ENCODE results near the gene CDC42BPG.

Gene CDC42BPG

DNA sequence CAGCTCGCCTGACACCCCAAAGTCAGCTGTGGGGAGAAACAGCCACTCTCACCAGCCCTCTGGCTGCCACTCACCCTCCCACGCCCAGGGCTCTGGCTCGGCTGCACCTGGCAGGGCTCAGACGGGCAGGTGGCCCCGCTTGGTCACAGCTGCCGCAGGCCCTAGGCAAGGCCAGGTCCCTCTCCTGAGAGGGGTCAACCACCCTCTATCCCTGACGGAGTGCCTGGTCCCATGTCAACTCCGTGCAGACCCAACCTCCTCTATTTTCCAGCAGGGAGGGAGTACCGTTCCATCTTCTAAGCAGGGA is 43.3 kb downstream of the CDC42BPG start:
- Histone ChIP-seq H3K4me3 (ENCODE audit: low read length in 2 of 2) (no peak overlapping the region), H3K36me3 (ENCODE audit: control insufficient read depth in 2 of 2, insufficient read depth in 2 of 2, low read length in 2 of 2) (peaks cover 15 to 35% of the 10 kb centered on the region in 2 donors), H3K4me1 (ENCODE audit: control insufficient read depth, insufficient read depth, low read length) (peaks cover 25% of the 10 kb centered on the region), H3K27me3 (ENCODE audit: control insufficient read depth in 1 of 2, insufficient read depth in 2 of 2, low read length in 2 of 2) (no peaks in the 10 kb centered on the region), H3K9ac (ENCODE audit: low read length in 2 of 2) (no peak overlapping the region), H3K9me3 (ENCODE audit: control insufficient read depth in 2 of 2, low read length in 2 of 2) (no peaks in the 10 kb centered on the region), H3K27ac (ENCODE audit: low read length) (peak overlapping the region; percentile 58)

DNA sequence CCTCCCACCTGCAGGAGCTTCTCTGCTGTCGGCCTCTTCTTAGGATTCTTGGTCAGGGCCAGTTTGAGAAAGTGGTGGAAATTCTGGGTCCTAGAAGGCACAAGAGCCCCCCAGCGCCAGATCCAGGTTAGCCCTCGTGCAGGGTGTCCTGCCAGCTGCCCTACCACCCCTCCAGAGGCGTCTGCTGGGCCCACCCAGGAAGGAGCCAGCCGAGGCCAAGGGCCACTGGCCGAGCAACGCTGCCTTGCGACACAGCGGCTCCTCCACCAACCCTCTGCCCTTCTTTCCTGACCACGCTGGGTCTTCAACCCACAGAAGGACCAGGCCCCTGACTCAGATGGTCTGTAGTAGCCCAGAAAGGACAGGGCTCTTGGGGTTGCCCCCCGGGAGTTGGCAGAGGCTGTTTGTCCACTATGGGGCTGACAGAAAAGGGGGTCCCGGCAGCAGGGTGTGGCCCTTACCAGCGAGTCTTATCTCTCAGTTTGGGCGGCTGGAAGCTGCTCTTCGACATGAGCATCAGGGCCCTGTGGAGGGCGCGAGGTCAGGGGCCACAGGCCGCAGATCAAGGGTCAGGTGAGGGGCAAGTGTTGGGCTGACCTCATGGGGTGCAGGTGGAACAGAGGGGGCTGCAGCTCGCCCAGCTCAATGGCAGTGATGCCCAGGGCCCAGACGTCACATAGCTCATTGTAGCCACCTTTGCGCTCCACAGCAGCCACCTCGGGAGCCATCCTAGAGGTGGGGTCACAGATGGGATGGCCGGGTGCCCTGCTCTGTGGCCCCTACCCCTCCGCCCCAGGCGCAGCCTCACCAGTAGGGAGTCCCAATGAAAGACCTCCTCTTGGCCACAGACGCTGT is 43.9 kb downstream of the CDC42BPG start:
- Histone ChIP-seq H3K27ac (ENCODE audit: low read length) (no peak overlapping the region), H3K4me3 (ENCODE audit: low read length in 2 of 2) (no peak overlapping the region), H3K36me3 (ENCODE audit: control insufficient read depth in 2 of 2, insufficient read depth in 2 of 2, low read length in 2 of 2) (peaks cover 14 to 33% of the 10 kb centered on the region in 2 donors), H3K9me3 (ENCODE audit: control insufficient read depth in 2 of 2, low read length in 2 of 2) (no peaks in the 10 kb centered on the region), H3K9ac (ENCODE audit: low read length in 2 of 2) (no peak overlapping the region), H3K27me3 (ENCODE audit: control insufficient read depth in 1 of 2, insufficient read depth in 2 of 2, low read length in 2 of 2) (no peaks in the 10 kb centered on the region), H3K4me1 (ENCODE audit: control insufficient read depth, insufficient read depth, low read length) (peaks cover 25% of the 10 kb centered on the region)

DNA sequence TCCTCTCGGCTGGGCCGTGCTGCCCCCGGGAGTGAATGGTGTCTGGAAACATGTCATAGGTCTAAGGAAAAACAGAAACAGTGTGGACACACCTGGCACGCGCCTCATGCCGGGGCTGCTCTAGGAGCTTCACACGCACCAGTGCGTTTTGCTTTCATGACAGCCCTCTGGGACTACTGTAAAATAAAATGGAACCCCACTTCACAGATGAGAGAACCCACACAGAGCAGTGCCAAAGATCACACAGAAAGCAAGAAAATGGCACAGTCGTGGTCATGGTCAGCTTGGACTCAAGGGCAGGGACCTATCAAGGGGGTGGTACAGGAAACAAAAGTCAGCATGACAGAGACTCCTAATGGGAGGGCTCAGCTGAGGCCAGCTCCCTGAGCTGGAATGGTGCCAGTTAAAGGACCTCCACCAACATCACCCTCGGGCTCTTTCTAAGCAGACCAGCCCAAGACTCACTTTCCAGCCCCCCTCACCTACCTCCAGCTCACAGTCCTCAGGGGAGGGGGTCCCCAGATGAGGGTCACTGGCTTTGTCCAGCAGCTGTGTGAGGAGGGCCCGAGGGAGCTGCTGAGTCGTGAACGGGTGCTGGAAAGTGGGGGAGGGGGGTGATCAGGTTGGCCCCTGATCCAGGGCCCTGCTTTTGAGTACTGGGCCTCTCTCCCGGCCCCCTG is 44.7 kb downstream of the CDC42BPG start:
- Histone ChIP-seq H3K36me3 (ENCODE audit: control insufficient read depth in 2 of 2, insufficient read depth in 2 of 2, low read length in 2 of 2) (peaks cover 9 to 26% of the 10 kb centered on the region in 2 donors), H3K27ac (ENCODE audit: low read length) (no peak overlapping the region), H3K9ac (ENCODE audit: low read length in 2 of 2) (no peak overlapping the region), H3K9me3 (ENCODE audit: control insufficient read depth in 2 of 2, low read length in 2 of 2) (no peaks in the 10 kb centered on the region), H3K27me3 (ENCODE audit: control insufficient read depth in 1 of 2, insufficient read depth in 2 of 2, low read length in 2 of 2) (no peaks in the 10 kb centered on the region), H3K4me1 (ENCODE audit: control insufficient read depth, insufficient read depth, low read length) (peaks cover 25% of the 10 kb centered on the region), H3K4me3 (ENCODE audit: low read length in 2 of 2) (no peak overlapping the region)

DNA sequence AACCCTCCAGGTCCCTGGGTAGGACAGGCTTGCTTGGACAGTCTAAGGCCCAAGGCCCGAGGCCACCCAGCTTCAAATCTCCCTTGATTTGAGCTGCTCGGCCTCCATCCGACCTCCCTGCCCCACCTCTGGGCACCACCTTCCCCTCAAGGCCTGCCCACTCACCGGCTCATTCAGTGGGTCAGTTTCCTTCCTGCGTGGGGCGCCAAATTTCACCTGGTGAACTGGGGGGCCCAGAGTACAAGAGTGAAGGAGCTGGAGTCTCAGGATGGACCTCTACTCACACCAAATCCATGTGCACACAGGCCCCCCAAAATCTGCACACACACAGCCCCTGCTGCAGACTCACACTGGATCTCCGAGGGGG is 45.2 kb downstream of the CDC42BPG start:
- Histone ChIP-seq H3K27me3 (ENCODE audit: control insufficient read depth in 1 of 2, insufficient read depth in 2 of 2, low read length in 2 of 2) (no peaks in the 10 kb centered on the region), H3K9ac (ENCODE audit: low read length in 2 of 2) (no peak overlapping the region), H3K27ac (ENCODE audit: low read length) (no peak overlapping the region), H3K9me3 (ENCODE audit: control insufficient read depth in 2 of 2, low read length in 2 of 2) (no peaks in the 10 kb centered on the region), H3K4me3 (ENCODE audit: low read length in 2 of 2) (no peak overlapping the region), H3K4me1 (ENCODE audit: control insufficient read depth, insufficient read depth, low read length) (peaks cover 22% of the 10 kb centered on the region), H3K36me3 (ENCODE audit: control insufficient read depth in 2 of 2, insufficient read depth in 2 of 2, low read length in 2 of 2) (peaks cover 9 to 26% of the 10 kb centered on the region in 2 donors)

DNA sequence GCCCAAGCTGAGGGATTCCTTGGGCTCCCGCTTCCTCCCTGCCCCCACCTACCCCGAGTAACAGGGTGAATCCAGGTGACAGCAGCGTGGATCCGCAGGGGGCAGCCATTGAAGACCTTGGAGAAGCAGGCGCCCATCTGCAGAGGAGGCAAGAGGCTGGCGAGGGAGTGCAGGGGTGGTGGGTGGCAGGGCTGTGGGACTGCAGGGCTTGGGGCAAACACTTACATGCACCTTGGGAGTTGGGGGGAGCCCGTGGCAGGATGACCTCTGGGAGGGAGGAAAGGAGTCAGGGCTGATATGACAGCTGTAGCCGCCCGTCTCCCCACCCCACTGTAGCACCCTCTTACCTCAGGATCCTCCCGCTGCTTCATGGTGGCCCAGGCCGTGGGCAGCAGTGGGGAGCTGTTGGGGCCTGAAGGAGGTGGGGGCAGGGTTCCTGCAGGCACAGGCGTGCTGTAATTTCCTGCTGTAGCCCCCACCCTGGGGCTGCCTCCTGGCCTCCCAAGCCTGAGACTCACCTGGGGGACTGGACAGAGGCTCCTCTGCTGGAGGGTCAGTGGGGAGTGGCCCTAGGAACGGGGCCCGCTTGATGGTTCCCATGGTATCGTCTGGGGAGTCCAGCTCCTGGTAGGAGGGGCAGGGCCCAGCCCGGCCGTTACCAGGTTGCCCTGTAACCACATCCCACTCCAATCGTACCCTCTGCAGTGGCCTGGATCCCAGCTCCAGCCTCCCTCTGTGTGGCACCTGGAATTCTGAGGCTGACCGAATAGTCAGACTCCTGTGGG is 47.5 kb downstream of the CDC42BPG start:
- H3K27me3 ChIP-seq (ENCODE audit: control insufficient read depth in 1 of 2, insufficient read depth in 2 of 2, low read length in 2 of 2): no peaks in the 10 kb centered on the region
- peaks cover 9 to 27% of the 10 kb centered on the region in 2 donors for H3K36me3 ChIP-seq (ENCODE audit: control insufficient read depth in 2 of 2, insufficient read depth in 2 of 2, low read length in 2 of 2)
- H3K9ac ChIP-seq (ENCODE audit: low read length in 2 of 2): no peak overlapping the region
- no peak overlapping the region for H3K4me3 ChIP-seq (ENCODE audit: low read length in 2 of 2)
- H3K27ac ChIP-seq (ENCODE audit: low read length): no peak overlapping the region
- no peaks in the 10 kb centered on the region for H3K9me3 ChIP-seq (ENCODE audit: control insufficient read depth in 2 of 2, low read length in 2 of 2)
- peaks cover 3% of the 10 kb centered on the region for H3K4me1 ChIP-seq (ENCODE audit: control insufficient read depth, insufficient read depth, low read length)

DNA sequence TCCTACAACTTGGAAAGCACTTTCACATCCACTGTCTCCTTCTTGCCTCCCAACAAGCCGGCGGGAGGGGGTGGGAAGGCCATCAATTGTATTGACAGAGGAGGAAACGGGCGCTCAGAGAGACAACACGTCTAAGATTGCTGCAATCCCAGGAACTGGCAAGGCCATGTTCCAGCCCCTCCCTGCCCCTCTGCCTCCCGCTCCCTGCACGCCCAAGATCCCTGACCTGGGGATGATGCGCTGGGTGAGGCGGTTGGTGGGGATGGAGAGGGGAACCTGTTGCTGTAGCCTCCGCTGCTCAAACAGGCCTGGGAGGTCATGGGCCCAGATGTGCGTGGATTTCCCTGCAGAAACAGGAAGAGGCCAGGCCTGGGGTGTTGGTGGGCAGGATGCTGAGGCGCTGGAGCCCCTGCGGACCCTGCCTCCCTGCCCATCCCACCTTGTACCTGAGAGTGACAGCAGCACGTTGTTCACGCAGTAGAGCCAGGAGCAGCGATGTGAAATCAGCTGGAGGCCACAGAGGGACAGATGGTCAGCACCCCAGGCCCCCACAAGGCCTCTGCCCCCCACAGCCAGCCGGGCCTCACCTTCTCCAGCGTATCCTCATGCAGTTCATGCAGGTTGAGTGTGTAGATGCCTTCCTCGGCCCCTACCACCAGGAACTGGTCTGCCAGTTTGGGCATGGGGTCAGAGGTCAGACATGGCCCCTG is 48.3 kb downstream of the CDC42BPG start:
- Histone ChIP-seq H3K36me3 (ENCODE audit: control insufficient read depth in 2 of 2, insufficient read depth in 2 of 2, low read length in 2 of 2) (peaks cover 9 to 27% of the 10 kb centered on the region in 2 donors), H3K27me3 (ENCODE audit: control insufficient read depth in 1 of 2, insufficient read depth in 2 of 2, low read length in 2 of 2) (no peaks in the 10 kb centered on the region), H3K9me3 (ENCODE audit: control insufficient read depth in 2 of 2, low read length in 2 of 2) (no peaks in the 10 kb centered on the region), H3K4me3 (ENCODE audit: low read length in 2 of 2) (no peak overlapping the region), H3K27ac (ENCODE audit: low read length) (no peak overlapping the region), H3K4me1 (ENCODE audit: control insufficient read depth, insufficient read depth, low read length) (no peaks in the 10 kb centered on the region), H3K9ac (ENCODE audit: low read length in 2 of 2) (no peak overlapping the region)

DNA sequence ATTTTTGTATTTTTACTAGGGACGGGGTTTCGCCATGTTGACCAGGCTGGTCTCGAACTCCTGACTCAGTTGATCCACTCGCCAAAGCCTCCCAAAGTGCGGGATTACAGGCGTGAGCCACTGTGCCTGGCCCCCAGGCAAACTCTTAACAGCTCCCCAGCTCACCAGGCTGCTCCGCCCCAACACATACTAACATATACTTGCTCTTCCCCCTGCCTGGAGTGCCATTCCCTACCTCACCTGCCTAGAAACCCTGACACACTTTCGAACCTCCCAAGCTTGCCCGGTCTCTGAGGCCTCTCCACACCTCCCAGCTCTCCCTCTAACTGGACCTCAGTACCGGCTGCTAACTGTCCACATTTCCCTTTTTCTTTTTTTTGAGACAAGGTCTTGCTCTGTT is 49.9 kb downstream of the CDC42BPG start:
- Histone ChIP-seq H3K27ac (ENCODE audit: low read length) (no peak overlapping the region), H3K4me1 (ENCODE audit: control insufficient read depth, insufficient read depth, low read length) (no peaks in the 10 kb centered on the region), H3K9me3 (ENCODE audit: control insufficient read depth in 2 of 2, low read length in 2 of 2) (no peaks in the 10 kb centered on the region)

DNA sequence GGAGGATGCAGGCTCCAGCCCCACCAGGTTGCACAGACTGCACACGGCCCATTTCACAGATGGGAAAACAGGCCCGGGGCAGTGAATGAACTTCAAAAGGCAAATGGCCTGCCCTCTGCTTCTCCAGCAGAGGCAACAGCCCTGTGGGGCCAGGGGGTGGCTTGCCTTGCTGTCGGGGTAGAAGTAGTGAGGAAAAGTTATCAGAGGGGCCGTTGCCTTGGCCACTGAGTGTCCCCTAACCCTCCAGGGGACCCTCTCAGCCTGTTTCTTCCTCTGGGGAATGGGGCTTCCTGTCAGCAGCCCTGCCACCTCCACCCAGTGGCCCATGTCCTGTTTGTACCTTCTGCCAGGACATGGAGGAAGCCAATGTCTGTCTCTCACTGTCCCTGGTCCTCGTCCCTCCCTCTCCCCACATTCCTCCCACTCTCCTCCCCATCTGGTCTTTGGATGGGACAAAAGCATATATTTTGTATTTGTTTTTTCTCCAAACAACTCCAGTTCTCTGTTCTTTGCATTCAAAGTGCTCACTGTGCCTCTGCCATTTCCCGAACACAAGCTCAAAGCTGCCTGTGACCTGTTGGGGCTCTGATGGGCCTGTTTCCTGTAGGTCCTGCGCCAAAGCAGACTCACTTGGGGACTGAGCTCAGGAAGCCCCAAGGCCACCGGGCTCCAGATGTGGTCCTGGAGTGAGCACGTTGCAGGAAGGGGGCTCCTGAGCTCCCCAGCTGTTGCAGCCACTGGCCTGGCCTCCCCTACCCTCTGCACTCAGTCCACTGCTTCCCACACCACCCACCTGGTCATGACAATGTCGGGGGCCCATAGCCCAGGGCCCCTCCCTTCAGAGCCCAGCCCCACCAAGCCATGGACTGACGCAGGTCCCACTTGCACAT is 50.9 kb downstream of the CDC42BPG start:
- Histone ChIP-seq H3K36me3 (ENCODE audit: control insufficient read depth in 2 of 2, insufficient read depth in 2 of 2, low read length in 2 of 2) (peaks cover 9 to 25% of the 10 kb centered on the region in 2 donors), H3K27ac (ENCODE audit: low read length) (no peak overlapping the region)

More for the DNA sequence above, 49.9 kb downstream of the CDC42BPG start:
- Histone ChIP-seq H3K9ac (ENCODE audit: low read length in 2 of 2) (no peak overlapping the region), H3K4me3 (ENCODE audit: low read length in 2 of 2) (no peak overlapping the region), H3K27me3 (ENCODE audit: control insufficient read depth in 1 of 2, insufficient read depth in 2 of 2, low read length in 2 of 2) (no peaks in the 10 kb centered on the region), H3K36me3 (ENCODE audit: control insufficient read depth in 2 of 2, insufficient read depth in 2 of 2, low read length in 2 of 2) (peaks cover 9 to 30% of the 10 kb centered on the region in 2 donors)

DNA sequence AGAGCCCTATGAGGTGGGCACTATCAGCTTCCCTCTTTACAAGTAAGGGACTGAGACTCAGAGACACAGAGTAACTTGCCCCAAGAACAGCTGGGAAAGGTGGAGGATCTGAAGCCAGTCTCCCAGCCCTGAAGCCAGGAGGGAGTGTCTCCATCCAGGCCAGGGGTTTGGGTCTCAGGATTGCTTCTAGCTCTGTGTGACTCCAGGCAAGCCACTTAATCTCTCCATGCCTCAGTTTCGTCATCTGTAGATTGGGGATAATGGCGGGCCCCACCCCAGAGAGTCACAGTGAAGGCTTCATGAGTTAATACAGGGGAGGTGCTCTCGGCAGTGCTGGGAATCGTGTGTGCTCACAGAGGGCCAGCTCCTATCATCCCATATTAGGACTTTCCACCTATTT is 52.0 kb downstream of the CDC42BPG start:
- Histone ChIP-seq H3K27me3 (ENCODE audit: control insufficient read depth in 1 of 2, insufficient read depth in 2 of 2, low read length in 2 of 2) (no peaks in the 10 kb centered on the region), H3K36me3 (ENCODE audit: control insufficient read depth in 2 of 2, insufficient read depth in 2 of 2, low read length in 2 of 2) (peaks cover 9 to 25% of the 10 kb centered on the region in 2 donors), H3K27ac (ENCODE audit: low read length) (no peak overlapping the region), H3K4me1 (ENCODE audit: control insufficient read depth, insufficient read depth, low read length) (peaks cover 2% of the 10 kb centered on the region), H3K9ac (ENCODE audit: low read length in 2 of 2) (no peak overlapping the region), H3K4me3 (ENCODE audit: low read length in 2 of 2) (no peak overlapping the region), H3K9me3 (ENCODE audit: control insufficient read depth in 2 of 2, low read length in 2 of 2) (no peaks in the 10 kb centered on the region)

More for the DNA sequence above, 50.9 kb downstream of the CDC42BPG start:
- Histone ChIP-seq H3K9ac (ENCODE audit: low read length in 2 of 2) (no peak overlapping the region), H3K4me3 (ENCODE audit: low read length in 2 of 2) (no peak overlapping the region), H3K9me3 (ENCODE audit: control insufficient read depth in 2 of 2, low read length in 2 of 2) (no peaks in the 10 kb centered on the region), H3K27me3 (ENCODE audit: control insufficient read depth in 1 of 2, insufficient read depth in 2 of 2, low read length in 2 of 2) (no peaks in the 10 kb centered on the region), H3K4me1 (ENCODE audit: control insufficient read depth, insufficient read depth, low read length) (no peaks in the 10 kb centered on the region)

Data from stomach smooth muscle (tissue), 2 donors.